Parathyroid adenoma (tissue), 2 donors: ENCODE data around the gene PAGE4.

Experiments
- H2AFZ ChIP-seq: fragments of 300-600 bp; sonication (generic); one replicate; pipeline ENCODE4 v1.7.0; 2017; ENCODE audit warnings: antibody characterized with exemption, mild to moderate bottlenecking
- H3K27ac ChIP-seq: fragments of 300-600 bp; sonication (generic); one replicate; pipeline ENCODE4 v1.7.0; 2017
- H3K27me3 ChIP-seq: fragments of 300-600 bp; sonication (generic); one replicate; pipeline ENCODE4 v1.7.0; 2017; ENCODE audit warnings: low read length; ENCODE audit not compliant: control insufficient read depth, insufficient read depth
- H3K36me3 ChIP-seq: fragments of 300-600 bp; sonication (generic); one replicate; pipeline ENCODE4 v1.7.0; 2017; ENCODE audit warnings: low read length; ENCODE audit not compliant: control insufficient read depth, insufficient read depth
- H3K4me1 ChIP-seq: fragments of 300-600 bp; sonication (generic); one replicate; pipeline ENCODE4 v1.7.0; 2017; ENCODE audit warnings: control low read depth
- H3K4me2 ChIP-seq: fragments of 300-600 bp; sonication (generic); one replicate; pipeline ENCODE4 v1.7.0; 2017; ENCODE audit warnings: low read length
- H3K4me3 ChIP-seq: fragments of 300-600 bp; sonication (generic); one replicate; pipeline ENCODE4 v1.7.0; 2017; ENCODE audit warnings: low read depth, low read length
- H3K79me2 ChIP-seq: fragments of 300-600 bp; sonication (generic); one replicate; pipeline ENCODE4 v1.7.0; 2017; ENCODE audit warnings: control low read depth
- H3K9ac ChIP-seq: fragments of 300-600 bp; sonication (generic); one replicate; pipeline ENCODE4 v1.7.0; 2017; ENCODE audit warnings: mild to moderate bottlenecking
- H3K9me3 ChIP-seq: fragments of 300-600 bp; sonication (generic); one replicate; pipeline ENCODE4 v1.7.0; 2017; ENCODE audit warnings: low read length; ENCODE audit not compliant: control insufficient read depth
- TF ChIP-seq, protein P1 (sequence below): fragments of 300-600 bp; sonication (generic); IDR thresholded peaks from one replicate; pipeline ENCODE4 v1.7.0; 2017; ENCODE audit warnings: antibody characterized with exemption, mild to moderate bottlenecking
- donor health status: primary hyperparathyroidism.

Gene PAGE4

GRCh38 chrX:49860867-49861535 lies 31.9 kb downstream of the PAGE4 start:
- no peak overlapping the region for H3K27ac ChIP-seq
- no peak overlapping the region for H3K4me2 ChIP-seq
- H3K9ac ChIP-seq: no peak overlapping the region

DNA sequence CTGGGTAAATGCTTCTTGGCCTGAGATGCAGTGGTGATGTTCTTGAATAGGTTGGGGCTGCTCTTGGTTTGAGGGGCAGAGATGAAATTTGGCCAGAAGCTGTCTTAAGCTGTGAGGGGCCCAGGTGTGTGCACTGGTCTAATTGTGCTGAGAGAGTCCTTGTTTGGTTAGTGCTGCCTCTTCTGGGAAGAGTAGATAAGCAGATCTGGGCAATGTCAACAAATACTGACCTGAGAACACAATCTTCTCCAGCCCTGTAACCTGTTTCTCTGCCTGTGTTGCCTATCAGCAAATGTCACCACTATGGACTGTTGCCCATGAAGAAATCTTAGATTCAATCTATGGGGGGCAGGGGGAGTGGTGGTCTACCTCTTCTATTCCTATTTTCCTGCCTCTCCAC lies 33.0 kb downstream of the PAGE4 start:
- H3K9me3 ChIP-seq: no peaks in the 10 kb centered on the region
- no peak overlapping the region for H3K4me3 ChIP-seq
- no peaks in the 10 kb centered on the region for H3K27me3 ChIP-seq
- no peaks in the 10 kb centered on the region for H3K36me3 ChIP-seq
- H3K27ac ChIP-seq: no peak overlapping the region
- no peaks in the 10 kb centered on the region for H3K4me1 ChIP-seq
- H3K4me2 ChIP-seq: no peak overlapping the region
- TF ChIP-seq, protein P1, sequence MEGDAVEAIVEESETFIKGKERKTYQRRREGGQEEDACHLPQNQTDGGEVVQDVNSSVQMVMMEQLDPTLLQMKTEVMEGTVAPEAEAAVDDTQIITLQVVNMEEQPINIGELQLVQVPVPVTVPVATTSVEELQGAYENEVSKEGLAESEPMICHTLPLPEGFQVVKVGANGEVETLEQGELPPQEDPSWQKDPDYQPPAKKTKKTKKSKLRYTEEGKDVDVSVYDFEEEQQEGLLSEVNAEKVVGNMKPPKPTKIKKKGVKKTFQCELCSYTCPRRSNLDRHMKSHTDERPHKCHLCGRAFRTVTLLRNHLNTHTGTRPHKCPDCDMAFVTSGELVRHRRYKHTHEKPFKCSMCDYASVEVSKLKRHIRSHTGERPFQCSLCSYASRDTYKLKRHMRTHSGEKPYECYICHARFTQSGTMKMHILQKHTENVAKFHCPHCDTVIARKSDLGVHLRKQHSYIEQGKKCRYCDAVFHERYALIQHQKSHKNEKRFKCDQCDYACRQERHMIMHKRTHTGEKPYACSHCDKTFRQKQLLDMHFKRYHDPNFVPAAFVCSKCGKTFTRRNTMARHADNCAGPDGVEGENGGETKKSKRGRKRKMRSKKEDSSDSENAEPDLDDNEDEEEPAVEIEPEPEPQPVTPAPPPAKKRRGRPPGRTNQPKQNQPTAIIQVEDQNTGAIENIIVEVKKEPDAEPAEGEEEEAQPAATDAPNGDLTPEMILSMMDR: no peak
- no peak overlapping the region for H3K9ac ChIP-seq
- no peak overlapping the region for H2AFZ ChIP-seq
- no peaks in the 10 kb centered on the region for H3K79me2 ChIP-seq

More at GRCh38 chrX:49860867-49861535, 31.9 kb downstream of the PAGE4 start:
- Histone ChIP-seq H3K9me3 (no peaks in the 10 kb centered on the region), H3K4me3 (no peak overlapping the region), H3K36me3 (no peaks in the 10 kb centered on the region), H3K27me3 (no peaks in the 10 kb centered on the region), H2AFZ (no peak overlapping the region), H3K4me1 (no peaks in the 10 kb centered on the region), H3K79me2 (no peaks in the 10 kb centered on the region)
- TF ChIP-seq, protein P1: no peak

GRCh38 chrX:49868739-49869138 lies 39.6 kb downstream of the PAGE4 start:
- Histone ChIP-seq H3K4me2 (no peak overlapping the region), H2AFZ (no peak overlapping the region), H3K27ac (no peak overlapping the region), H3K9me3 (no peaks in the 10 kb centered on the region), H3K36me3 (no peaks in the 10 kb centered on the region), H3K79me2 (no peaks in the 10 kb centered on the region), H3K9ac (no peak overlapping the region), H3K4me3 (no peak overlapping the region), H3K27me3 (no peaks in the 10 kb centered on the region), H3K4me1 (no peaks in the 10 kb centered on the region)
- TF ChIP-seq, protein P1: no peak

DNA sequence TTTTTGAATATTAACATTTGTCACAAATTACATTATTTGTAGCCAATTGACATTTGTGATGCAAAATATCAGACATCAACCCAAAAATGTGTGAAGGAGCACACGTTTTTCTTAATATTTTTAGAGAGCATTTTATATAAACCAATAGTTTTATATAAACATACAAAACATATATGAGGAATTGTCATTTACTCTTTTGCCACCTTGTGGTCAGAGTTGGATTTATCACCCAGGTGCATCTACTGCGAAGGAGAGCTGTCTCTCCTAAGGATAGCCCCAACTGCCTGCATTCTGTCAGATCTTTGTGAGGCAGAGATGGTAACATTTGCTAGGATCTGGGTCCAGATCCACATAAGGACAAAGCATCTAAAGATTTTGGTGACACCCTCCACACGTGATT lies 47.6 kb downstream of the PAGE4 start:
- Histone ChIP-seq H3K27ac (peak overlapping the region; percentile 11), H3K9ac (no peak overlapping the region), H3K79me2 (no peaks in the 10 kb centered on the region), H2AFZ (peak overlapping the region; percentile 39), H3K9me3 (no peaks in the 10 kb centered on the region), H3K4me1 (no peaks in the 10 kb centered on the region), H3K4me2 (no peak overlapping the region), H3K4me3 (no peak overlapping the region), H3K27me3 (no peaks in the 10 kb centered on the region), H3K36me3 (no peaks in the 10 kb centered on the region)
- TF ChIP-seq, protein P1: peak; percentile 45
